Measurements from ENCODE around the gene SH3BGR. TPM values are rescaled to one million over a fixed set of nuclear protein-coding genes. Genes with fewer than 3 reads are reported as not detected.
A peak's percentile ranks its signal among the peaks of the same experiment; 100 is the strongest.

SH3BGR gene
- total RNA-seq, 1 donor from 2014 or later = 5.0 TPM

GRCh38 chr21:39444421-39445180 lies 7.2 kb upstream of the SH3BGR start:
- DNase-seq (ENCODE audit: low read depth) (peak; percentile 13), FAIRE-seq (no peak)
- no peaks in the 10 kb centered on the region for H3K27me3 ChIP-seq (ENCODE audit: control insufficient read depth, insufficient read depth, low read length)
- TF ChIP-seq CTCF (IDR thresholded peaks at IDR 0.05; ENCODE audit: insufficient read depth, low read length, severe bottlenecking) = no peak
- H3K4me3 ChIP-seq (ENCODE audit: low read depth, low read length) = peak overlapping the region; percentile 88
- H3K36me3 ChIP-seq (ENCODE audit: control insufficient read depth, insufficient read depth, low read length) = no peaks in the 10 kb centered on the region

GRCh38 chr21:39445321-39446269 lies 6.2 kb upstream of the SH3BGR start, which contains the start of gene LCA5L:
Gene LCA5L (minus strand): TSS chr21:39445778. CDS start chr21:39428493, 17,285 bp downstream.
- no peaks in the 10 kb centered on the region for H3K36me3 ChIP-seq (ENCODE audit: control insufficient read depth, insufficient read depth, low read length)
- peak within 1 kb of the TSS; percentile 88 for H3K4me3 ChIP-seq (ENCODE audit: low read depth, low read length)
- TF ChIP-seq CTCF (IDR thresholded peaks at IDR 0.05; ENCODE audit: insufficient read depth, low read length, severe bottlenecking) = peak; percentile 34
- FAIRE-seq (no peak), DNase-seq (ENCODE audit: low read depth) (peak; percentile 70)
- no peaks in the 10 kb centered on the region for H3K27me3 ChIP-seq (ENCODE audit: control insufficient read depth, insufficient read depth, low read length)

- FAIRE-seq = no peak
- no peaks in the 10 kb centered on the region for H3K27me3 ChIP-seq (ENCODE audit: control insufficient read depth, insufficient read depth, low read length)
- TF ChIP-seq CTCF (IDR thresholded peaks at IDR 0.05; ENCODE audit: insufficient read depth, low read length, severe bottlenecking) = no peak
- no peaks in the 10 kb centered on the region for H3K36me3 ChIP-seq (ENCODE audit: control insufficient read depth, insufficient read depth, low read length)
- DNase-seq (ENCODE audit: low read depth) = no peak
- H3K4me3 ChIP-seq (ENCODE audit: low read depth, low read length) = no peak overlapping the region
Measured at GRCh38 chr21:39447264-39447663, 4.5 kb upstream of the SH3BGR start.

- Histone ChIP-seq H3K36me3 (ENCODE audit: control insufficient read depth, insufficient read depth, low read length) (no peaks in the 10 kb centered on the region), H3K4me3 (ENCODE audit: low read depth, low read length) (no peak overlapping the region), H3K27me3 (ENCODE audit: control insufficient read depth, insufficient read depth, low read length) (no peaks in the 10 kb centered on the region)
- peak; percentile 47 for DNase-seq (ENCODE audit: low read depth)
- FAIRE-seq = no peak
- no peak for TF ChIP-seq CTCF (IDR thresholded peaks at IDR 0.05; ENCODE audit: insufficient read depth, low read length, severe bottlenecking)
Measured at GRCh38 chr21:39452207-39452969, 618 bp downstream of the SH3BGR start.

GRCh38 chr21:39452970-39453342 lies 1.2 kb downstream of the SH3BGR start:
- no peak for DNase-seq (ENCODE audit: low read depth)
- Histone ChIP-seq H3K4me3 (ENCODE audit: low read depth, low read length) (no peak overlapping the region), H3K36me3 (ENCODE audit: control insufficient read depth, insufficient read depth, low read length) (no peaks in the 10 kb centered on the region), H3K27me3 (ENCODE audit: control insufficient read depth, insufficient read depth, low read length) (no peaks in the 10 kb centered on the region)
- FAIRE-seq = no peak
- TF ChIP-seq CTCF (IDR thresholded peaks at IDR 0.05; ENCODE audit: insufficient read depth, low read length, severe bottlenecking) = no peak

All from bronchial epithelial cell (primary cell).